RKO (cell line): Measurements from ENCODE around the gene ZMYND12.

Experiments used
- DNase-seq: peaks from one replicate; pipeline ENCODE4 v3.0.0-alpha.2; 2016; ENCODE audit warnings: low spot score

ZMYND12 gene

DNA sequence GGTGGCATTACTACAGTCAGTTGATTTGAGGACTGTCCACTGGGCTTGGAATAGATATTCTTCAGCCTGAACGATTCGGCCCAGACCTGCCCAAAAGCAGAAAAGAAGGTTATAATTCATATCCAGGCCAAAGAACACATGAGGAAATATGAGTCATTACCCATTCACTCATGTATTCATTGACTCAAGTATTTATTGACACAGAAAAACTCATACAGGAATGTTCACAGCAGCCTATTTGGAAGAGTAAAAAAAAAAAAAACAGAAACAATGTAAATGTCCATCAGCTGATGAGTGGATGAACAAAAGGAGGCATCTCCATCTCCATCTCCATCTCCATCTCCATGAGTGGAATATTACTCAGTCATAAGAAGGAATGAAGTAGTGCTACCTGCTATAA, 15.9 kb downstream of the ZMYND12 start:
- DNase-seq, result peak; percentile 76

DNA sequence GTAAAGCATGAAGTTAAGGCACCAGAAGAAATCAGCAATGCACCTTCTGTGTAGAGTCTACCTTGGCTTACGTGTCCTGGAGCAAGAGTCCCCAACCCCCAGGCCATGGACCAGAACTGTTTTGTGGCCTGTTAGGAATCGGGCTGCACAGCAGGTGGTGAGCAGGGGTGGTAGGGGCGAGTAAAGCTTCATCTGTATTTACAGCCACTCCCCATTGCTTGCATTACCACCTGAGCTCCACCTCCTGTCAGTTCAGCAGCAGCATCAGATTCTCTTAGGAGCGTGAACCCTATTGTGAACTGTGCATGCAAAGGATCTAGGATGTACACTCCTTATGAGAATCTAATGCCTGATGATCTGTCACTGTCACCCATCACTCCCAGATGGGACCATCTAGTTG, 21.5 kb downstream of the ZMYND12 start:
- no peak for DNase-seq

DNA sequence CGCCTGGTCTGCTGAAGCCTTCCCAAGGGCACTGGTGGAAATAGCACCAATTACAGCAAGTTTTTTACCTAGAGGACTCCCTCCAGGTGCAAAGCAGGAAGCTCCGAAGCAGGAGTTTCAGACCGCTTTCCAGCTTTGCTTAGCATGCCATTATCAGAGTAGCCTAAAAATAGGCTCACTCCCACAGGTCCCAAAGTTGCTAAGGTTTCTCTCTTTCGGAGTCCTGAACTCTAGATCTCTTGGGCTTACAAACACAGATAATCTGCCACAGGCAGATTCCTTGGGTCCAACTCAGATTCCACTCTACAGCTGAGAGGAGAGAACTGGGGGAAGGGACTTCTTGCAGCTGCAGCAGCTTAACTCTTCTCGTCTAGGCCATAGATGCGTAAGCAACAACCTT, 22.5 kb downstream of the ZMYND12 start:
- no peak for DNase-seq

DNA sequence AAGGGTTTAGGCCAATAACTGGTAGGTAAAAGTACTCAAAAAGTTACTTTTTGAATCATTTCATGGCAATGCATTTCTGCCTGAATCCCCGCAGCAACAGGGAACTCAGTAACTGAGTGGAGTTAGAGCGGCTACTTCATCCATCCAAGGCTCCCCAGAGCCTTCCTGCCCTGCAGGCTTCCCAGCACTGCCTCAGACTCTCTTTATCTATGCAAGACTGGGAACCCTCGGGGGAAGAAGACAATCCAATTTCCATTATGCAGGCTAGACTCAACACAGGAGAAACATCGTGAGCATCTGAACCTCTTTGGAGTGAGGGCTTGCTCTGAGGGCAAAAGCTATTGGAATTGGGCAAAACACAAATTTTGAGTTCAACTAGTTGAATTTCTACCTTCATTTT, 23.1 kb downstream of the ZMYND12 start:
- DNase-seq, result no peak

DNA sequence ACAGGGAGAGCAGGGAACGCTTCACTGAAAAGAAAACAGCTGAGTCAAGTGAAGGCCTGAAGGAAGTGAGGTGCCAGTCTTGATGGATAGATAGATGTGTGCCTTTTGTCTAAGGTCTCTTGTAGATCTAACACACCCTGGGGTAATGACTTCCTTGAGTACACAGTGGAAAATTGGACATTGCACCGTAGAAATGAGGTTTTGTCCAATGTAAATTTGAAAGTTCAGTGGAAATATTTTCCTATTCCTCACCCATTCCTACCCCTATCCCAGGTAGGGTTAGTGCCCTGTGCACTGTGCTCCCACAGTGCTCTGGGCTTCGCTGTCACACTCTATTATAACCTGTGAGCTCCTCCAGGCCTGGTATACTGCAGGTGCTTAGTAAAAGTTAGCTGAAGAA, 24.3 kb downstream of the ZMYND12 start:
- DNase-seq, result no peak

DNA sequence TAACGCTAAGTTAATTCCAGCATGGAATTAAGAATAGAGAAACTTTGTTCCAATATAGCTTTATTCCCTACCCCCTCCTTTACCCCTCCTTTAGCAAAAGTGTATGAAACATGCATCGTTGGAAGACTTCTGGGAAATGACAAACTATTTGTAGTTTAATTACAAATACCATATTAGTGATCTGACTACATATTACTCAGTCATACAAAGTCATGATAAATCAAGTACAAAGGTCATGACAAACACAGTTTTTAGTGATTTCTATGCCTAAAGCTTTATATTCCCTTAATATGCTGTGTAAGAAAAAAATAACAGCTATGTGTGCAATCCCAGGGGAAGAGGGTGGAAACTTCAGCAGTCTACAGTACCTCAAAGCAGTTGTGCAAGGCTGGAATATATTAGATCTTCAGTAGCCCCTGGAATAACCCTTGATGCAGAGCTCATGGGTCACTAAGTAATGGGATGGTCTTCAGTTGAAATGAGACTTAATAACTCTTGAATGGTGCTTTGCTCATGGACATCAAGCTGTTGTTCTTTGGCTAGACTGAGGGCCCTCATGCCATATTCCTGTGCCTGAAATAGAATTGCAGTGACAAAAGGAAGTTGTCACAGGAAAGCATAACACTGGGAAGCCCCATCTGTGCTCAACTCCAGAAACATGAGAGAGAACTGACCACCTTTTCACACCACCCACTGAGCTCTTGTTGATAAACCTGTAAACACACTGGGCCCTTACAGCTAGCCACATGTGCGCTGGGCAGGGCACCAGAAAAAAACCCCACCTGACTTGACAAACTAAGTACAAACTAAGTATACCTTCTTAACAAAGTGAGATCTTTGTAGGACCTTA, 25.3 kb downstream of the ZMYND12 start:
- peak; percentile 24 for DNase-seq

DNA sequence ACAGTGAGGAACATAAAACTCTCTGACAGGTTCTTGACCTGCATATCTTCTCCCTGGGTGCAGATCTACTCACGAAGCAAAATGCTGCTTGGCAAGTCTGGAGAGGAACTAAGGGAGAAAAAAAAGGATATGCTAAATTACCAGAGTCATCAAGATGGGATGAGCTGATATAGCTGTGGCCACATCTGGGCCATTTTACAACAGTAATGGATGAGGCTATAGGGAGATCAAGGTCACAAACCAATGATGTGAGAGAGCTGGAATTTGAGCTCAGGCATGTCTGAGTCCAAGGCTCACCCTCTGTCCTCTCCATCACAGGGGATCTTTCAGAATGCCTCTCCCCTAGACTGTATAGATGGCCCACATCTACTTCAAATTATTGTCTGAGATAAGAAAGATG, 26.2 kb downstream of the ZMYND12 start:
- no peak for DNase-seq

DNA sequence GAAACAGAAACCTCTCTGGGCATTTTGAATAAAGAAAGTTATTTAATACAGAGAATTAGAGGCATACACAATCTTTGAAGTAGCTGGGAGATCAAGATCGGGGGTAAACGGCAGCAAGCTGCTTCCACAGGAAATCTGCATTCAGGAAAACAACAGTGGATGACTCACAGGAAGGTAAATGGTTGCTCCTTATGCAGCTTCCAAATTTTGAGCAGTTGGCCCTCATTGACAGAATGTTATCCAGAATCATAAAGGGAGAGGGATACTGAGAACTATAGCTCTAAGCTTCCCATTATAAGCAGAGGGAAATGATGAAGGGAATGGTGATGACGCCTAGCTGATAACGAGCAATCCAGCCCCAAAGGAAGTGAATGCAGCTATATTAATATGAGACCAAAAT, 28.6 kb downstream of the ZMYND12 start:
- no peak for DNase-seq

DNA sequence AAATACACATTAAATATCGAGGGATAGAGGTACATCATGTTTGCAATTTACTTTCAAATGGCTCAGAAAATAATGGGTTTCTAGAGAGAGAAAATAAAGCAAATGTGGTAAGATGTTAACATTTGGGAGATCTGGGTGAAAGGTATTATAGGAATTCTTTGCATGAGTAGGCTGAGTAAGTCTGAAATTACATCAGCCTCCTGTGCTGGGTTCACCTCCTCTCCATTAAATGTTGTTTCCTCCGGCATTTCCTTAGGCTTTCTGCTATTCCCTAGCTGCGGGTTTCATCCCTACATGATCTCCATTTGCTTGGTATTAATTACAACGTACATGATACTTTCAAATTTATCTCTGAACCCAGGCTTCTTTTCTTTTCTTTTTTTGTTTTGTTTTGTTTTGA, 31.6 kb downstream of the ZMYND12 start:
- DNase-seq, result no peak

DNA sequence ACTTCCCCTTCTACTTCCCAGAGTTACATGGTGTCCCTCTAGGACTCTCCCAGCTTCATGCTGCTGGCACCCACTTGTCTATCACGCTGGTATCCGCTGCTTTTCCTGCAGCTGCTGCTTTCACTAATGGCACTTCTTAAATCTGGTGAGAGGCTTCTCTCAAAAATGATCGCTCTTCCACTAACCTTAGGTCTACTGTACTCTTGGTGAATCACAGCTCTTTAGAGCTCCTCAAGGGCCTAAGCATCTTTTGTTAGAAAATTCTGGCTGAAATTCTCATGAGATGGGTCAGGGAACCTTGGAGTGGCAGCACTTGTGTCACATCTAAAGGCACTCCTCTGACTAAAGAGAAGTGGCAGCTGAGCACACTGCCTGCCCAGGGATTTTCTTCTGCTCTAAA, 32.1 kb downstream of the ZMYND12 start:
- DNase-seq, result no peak

DNA sequence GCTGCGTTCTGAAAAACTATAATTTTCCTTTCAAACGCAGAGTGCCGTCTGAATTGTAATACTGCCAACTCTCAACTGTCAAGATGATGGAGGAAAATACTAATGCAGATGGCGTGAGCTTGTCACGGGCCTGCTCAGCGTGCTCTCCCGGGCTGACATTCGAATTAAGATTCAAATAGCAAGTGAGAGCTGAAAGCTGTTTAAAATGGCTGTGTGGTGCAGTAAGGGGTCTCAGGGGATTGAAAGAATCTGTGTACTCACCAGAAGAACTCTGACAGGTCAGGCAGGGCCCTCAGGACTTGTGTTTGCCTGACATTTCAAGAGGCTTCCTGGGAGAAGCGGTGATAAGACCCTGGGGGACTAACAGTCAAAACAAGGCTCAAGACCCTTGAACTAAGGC, 33.1 kb downstream of the ZMYND12 start:
- DNase-seq, result no peak

DNA sequence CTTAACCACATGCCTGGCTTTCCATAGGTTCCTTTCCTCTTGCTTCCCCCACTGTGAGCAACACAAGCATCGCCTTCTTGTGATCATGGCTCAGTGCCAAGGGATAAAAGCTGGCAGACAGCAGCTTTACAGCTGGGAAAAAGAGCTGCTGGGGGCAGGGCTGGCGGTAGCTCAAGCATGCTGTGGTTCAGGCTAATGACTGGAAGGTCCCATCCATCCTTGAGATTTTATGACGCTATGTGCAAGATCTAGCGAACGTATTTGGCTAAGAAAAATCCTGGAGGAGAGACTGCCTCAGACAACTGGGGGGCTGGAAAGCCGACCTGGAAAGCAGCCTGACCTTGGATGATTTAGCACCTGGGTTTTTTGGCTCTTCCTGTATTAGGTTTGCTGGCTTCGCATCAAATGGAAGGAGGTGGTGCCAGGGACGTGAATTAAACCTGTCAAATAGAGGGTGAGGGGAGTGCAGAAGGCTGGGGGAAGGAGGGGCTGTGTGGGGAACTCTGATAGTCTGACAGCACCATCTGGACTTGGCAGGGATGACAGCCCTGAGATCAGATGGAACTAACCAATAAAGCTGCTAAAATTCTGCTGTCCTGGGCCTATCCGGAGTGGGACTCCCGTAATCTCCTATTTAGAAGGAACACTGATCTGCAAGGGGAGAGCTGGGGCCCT, 34.8 kb downstream of the ZMYND12 start:
- DNase-seq, result no peak

DNA sequence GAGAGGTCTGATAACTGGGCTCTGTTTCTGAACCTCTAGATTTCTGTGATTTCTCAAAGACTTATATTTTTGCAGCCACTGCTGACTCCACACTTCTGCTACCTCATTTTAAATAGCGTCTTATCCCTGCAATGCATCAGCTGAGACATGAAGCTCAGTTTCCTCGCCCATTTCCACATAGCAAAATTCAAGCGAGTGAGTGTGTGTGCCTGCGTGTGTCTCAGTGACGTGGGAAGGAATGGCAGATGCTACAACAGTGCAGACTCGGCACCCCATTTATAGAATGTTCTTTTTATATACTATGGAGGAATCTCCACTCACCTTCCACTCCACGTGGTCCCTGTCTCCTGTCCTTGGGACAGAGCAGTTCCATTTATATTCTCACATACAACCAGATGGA, 35.7 kb downstream of the ZMYND12 start:
- no peak for DNase-seq

DNA sequence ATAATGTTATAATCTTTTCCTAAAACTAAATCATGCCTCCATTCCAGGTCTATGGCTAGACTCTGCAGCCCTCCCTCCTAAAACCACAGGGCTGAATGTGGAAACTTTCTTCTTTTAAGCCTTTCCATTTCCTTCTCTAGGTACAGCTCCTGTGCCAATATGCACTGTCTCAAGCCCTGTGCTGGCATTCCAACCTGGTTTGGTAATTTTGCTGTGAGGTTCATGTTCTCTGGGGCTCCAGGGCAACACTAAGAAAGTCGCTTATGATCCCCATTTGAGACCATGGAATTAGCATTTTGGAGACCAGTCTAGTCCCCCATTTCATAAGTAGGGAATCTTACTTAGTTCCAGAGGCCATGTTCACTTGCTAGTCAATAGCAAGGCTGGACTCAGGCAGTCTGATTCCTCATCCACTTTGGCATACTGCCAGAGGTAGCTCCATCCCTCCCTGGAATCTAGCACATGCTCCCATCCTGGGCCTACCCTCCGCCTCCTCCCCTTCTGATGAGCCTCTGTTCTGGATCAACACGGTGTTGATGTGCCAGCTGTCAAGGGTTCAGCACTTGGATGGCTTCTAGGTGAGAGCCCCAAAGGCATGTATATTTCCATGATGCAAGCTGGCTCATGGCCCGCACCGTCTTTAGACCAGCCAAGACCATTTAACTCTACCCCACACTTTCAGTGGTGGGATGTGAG, 36.5 kb downstream of the ZMYND12 start:
- DNase-seq, result no peak

DNA sequence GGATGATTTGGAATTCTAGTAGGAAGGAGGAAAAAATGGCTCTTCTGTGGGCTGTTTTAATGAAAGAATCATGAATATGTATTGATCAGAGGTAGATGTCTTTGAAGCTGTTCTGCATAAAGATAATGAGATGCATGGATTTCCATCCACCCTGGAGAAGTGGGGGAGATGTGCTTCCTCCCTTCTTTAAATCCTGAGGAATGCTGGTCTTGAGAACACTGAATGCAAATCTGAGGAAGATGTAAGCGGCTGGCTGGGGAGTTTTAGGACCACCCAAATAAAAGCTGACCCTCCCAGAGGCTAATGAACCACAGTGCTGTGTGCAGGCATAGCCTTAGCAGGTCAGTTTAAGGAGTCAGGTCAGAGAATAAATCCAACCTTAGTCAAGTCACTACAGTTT, 37.3 kb downstream of the ZMYND12 start:
- DNase-seq, result no peak

DNA sequence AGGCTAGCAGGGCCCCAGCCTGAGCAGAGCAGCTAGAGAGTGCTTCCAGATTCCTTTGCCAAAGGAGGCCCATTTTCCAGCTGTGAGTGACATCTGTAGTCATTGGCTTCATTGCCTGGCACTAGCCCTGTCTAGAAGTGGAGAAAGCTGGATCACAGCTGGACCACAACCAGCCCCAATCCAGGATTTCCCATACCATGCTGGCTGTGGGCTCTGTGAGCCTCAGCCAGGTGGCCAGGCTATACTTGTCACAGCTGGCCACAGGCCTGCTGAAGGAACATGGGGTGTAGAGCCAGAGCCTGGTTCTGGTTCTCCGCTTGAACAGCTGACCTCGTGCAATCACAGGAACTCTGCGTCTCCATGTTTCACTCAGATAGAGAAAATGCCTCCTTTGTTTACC, 38.7 kb downstream of the ZMYND12 start:
- DNase-seq, result no peak

DNA sequence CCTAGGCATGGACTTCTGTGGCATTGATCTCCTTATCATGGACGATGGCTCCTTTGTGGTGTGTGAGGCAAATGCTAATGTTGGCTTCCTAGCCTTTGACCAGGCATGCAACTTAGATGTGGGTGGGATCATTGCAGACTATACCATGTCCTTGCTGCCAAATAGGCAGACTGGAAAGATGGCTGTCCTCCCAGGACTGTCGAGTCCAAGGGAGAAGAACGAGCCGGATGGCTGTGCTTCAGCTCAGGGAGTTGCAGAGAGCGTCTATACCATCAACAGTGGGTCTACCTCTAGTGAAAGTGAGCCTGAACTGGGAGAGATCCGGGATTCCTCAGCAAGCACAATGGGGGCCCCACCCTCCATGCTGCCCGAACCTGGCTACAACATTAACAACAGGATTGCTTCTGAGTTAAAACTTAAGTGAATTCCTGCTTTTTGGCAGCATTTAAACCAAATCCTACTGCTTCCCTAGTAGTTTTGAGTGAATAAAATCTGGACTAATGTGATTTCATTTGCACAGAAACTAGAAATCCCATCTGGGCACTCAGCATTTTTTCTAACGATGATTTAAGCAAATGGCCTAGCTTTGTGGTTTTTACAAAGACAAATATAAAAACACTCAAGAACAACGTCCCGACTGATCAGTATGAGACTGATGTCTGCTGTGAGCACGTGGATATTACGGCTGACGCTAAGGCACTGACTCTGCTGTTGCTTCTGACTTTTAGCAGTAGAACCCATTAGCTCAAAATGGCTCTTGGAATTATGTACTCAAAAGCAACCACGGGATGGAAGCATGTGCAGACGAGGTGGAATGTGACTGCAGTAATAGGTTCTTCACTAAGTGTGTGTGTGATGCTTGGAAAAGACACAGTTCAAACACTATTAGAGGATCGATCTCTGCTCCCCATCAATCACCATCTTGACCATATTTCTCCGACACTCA, 41.0 kb downstream of the ZMYND12 start:
- DNase-seq, result no peak

DNA sequence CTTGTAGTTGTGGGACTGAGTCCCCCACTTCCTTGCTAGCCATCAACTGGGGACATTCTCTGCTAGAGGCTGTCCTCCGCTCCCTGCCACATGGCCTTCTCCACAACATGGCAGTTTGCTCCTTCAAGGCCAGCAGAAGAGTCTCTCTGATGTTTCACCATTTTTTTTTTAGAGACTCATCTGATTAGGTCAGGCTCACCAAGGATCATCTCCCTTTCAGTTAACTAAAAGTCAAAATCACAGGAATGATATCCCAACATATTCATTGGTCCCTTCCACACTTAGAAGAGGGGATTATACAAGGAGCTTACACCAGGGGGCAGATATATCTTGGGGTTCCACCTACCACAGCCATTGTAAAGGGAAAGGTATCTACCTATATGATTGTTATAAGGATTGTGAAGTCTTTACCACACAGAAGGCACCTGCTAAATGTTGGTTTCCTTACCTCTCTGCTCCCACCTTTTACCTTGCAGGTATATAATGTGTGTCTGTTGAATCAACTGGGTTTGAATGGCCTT, 51.9 kb downstream of the ZMYND12 start:
- DNase-seq, result no peak

DNA sequence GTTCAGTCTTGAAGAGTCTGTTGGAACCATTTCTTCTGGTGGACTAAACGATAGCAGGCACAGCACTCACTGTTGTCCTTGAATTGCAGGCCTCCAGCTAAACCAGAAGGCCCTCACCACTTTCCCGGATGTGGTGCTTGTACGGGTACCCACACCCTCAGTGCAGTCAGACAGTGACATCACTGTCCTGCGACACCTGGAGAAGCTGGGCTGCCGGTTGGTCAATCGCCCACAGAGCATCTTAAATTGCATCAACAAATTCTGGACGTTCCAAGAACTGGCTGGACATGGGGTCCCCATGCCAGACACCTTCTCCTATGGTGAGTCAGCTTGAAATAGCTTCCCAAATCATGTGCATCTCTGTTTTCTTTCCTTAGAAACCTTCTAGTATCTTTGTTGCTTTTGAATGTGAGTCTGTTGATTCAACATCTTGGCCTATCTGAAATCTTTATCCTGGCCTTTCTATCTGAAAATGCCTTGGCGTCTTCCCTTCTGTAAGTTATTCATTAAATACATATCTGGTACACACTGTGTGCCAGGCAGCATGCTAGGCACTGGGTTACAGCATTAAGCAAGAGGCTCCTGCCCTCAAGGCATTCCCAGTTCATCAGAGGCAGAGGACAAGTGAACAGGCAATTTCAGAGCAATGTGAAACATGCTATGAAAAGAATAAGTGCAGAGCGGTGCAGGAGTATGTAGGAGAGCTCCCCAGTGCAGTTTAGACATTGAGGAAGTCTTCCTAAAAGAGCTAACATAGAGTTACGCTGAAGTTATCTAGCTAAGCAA, 56.3 kb downstream of the ZMYND12 start:
- DNase-seq, result no peak

DNA sequence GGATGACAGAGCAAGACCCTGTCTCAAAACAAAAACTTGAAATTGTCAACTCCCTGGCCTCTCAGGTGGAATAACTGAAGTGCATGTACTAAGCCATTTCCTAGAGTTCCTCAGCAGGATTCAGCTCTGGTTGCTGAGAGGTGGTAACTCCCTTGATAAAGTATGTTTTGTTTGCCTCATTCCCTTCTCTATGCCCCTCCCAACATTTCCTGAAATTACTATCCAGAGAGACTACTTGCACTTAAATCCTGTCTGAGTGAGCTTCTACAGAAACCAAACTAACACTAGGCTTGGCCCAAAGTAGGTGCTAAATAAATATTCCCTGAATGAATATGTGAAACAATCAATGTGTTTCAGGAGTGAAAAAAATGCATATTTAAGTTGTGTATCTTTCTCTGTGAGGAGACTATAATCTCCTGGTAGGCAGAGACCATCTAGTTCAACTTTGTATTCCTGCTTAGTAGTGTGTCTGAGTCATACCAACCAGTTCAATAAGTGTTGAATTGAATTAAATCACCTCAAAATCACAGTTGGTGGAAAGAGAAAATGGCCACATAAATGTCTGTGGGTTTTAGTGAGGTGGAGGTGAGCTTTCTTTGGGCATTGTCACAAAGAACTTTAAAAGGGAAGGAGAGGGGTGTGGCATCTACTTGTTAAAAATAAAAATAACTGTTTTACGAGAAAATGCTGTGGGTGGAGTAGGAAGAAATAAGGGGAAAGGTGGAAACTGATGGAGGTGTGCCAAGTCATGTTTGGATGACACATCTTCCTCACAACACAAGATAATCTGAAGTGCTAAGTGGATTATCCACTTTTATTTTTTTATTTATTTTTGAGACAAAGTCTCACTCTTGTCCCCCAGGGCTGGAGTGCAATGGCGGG, 62.6 kb downstream of the ZMYND12 start:
- no peak for DNase-seq
